ENCODE data around the gene GPR137.

Gene GPR137

DNA sequence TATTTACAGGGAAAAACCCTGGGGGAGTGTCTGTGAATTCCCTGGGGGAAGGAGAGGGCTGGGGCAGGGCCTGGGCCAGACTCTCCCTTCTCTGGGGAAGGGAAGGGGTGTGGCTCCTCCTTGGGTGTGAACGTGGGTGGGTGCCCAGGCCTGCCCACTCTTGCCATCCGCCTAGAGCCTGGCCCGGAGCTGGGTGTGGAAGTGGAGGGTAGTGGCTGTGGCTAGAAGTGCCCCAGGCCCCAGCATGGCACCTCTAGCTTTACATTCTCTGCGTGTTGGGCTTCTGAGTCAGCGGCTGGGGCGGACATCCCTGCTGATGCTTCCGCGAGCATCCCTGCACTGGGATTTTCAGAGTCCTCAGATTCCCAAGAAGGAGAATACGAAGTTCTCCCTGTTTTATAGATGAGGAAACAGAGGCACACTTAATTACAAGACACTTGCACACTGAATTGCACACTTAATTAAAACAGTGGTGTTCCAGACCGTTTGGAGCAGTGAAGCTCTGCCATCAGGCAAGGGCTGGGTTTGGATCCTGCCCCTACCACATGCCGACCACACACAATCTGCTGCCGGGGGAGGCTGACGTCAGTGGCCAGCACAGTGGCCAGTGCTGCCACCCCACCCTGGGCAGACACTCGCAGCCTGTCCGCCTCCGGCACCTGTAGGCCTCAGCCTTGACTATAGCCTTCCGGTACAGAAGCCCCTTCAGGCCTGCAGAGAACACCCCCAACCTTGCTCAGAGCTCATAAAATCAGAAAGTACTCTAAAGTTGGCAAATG, 8.8 kb upstream of the GPR137 start:
- no peak for TF ChIP-seq NFIC (IDR thresholded peaks at IDR 0.05)
- no peak for TF ChIP-seq ZBTB7A (IDR thresholded peaks at IDR 0.05; ENCODE audit: low read depth)
- no peak for TF ChIP-seq YY1 (IDR thresholded peaks at IDR 0.05; ENCODE audit: low read depth)
- TF ChIP-seq CREB1 (IDR thresholded peaks at IDR 0.05; ENCODE audit: low read depth), result no peak
- TF ChIP-seq CEBPB (IDR thresholded peaks at IDR 0.05), result no peak

GRCh38 chr11:64278576-64279190, 7.0 kb upstream of the GPR137 start:
- TF ChIP-seq CEBPB (IDR thresholded peaks at IDR 0.05), result no peak
- TF ChIP-seq TAF1 (IDR thresholded peaks at IDR 0.05; ENCODE audit: low read depth), result no peak
- no peak for TF ChIP-seq EGR1 (IDR thresholded peaks at IDR 0.05)
- TF ChIP-seq CREB1 (IDR thresholded peaks at IDR 0.05; ENCODE audit: low read depth), result no peak
- TF ChIP-seq MAX (IDR thresholded peaks at IDR 0.05), result no peak
- TF ChIP-seq ZBTB7A (IDR thresholded peaks at IDR 0.05; ENCODE audit: low read depth), result no peak
- no peak for TF ChIP-seq TEAD4 (IDR thresholded peaks at IDR 0.05)
- TF ChIP-seq RAD21 (IDR thresholded peaks at IDR 0.05; ENCODE audit: low read depth), result no peak
- TF ChIP-seq NFIC (IDR thresholded peaks at IDR 0.05), result no peak
- no peak for TF ChIP-seq YY1 (IDR thresholded peaks at IDR 0.05; ENCODE audit: low read depth)
- no peak for TF ChIP-seq TCF12 (IDR thresholded peaks at IDR 0.05; ENCODE audit: low read depth)
- no peak for TF ChIP-seq USF1 (IDR thresholded peaks at IDR 0.05)
- TF ChIP-seq EP300 (IDR thresholded peaks at IDR 0.05; ENCODE audit: borderline replicate concordance), result no peak

GRCh38 chr11:64281957-64282770, 3.5 kb upstream of the GPR137 start:
- TF ChIP-seq REST (IDR thresholded peaks at IDR 0.05; ENCODE audit: low read depth) (no peak), USF1 (IDR thresholded peaks at IDR 0.05) (no peak)

- no peak for TF ChIP-seq CREB1 (IDR thresholded peaks at IDR 0.05; ENCODE audit: low read depth)
- TF ChIP-seq TCF12 (IDR thresholded peaks at IDR 0.05; ENCODE audit: low read depth), result no peak
- no peak for TF ChIP-seq FOXM1 (IDR thresholded peaks at IDR 0.05; ENCODE audit: borderline replicate concordance, low read depth)
- TF ChIP-seq NFIC (IDR thresholded peaks at IDR 0.05), result no peak
- TF ChIP-seq CEBPB (IDR thresholded peaks at IDR 0.05), result no peak
Measured at GRCh38 chr11:64283092-64283491, 2.6 kb upstream of the GPR137 start.

- TF ChIP-seq RAD21 (IDR thresholded peaks at IDR 0.05; ENCODE audit: low read depth) (no peak), FOXM1 (IDR thresholded peaks at IDR 0.05; ENCODE audit: borderline replicate concordance, low read depth) (no peak), EGR1 (IDR thresholded peaks at IDR 0.05) (no peak), TAF1 (IDR thresholded peaks at IDR 0.05; ENCODE audit: low read depth) (peak; percentile 52; the same call in 1 of the 2 replicates), EP300 (IDR thresholded peaks at IDR 0.05; ENCODE audit: borderline replicate concordance) (no peak), USF1 (IDR thresholded peaks at IDR 0.05) (no peak), REST (IDR thresholded peaks at IDR 0.05; ENCODE audit: low read depth) (no peak), CREB1 (IDR thresholded peaks at IDR 0.05; ENCODE audit: low read depth) (peak; percentile 82), TEAD4 (IDR thresholded peaks at IDR 0.05) (no peak), ZBTB7A (IDR thresholded peaks at IDR 0.05; ENCODE audit: low read depth) (peak; percentile 11), YY1 (IDR thresholded peaks at IDR 0.05; ENCODE audit: low read depth) (no peak), NFIC (IDR thresholded peaks at IDR 0.05) (no peak), MAX (IDR thresholded peaks at IDR 0.05) (peak; percentile 26; the same call in 1 of the 2 replicates)
Measured at GRCh38 chr11:64284048-64284961, 1.3 kb upstream of the GPR137 start, which contains the start of gene BAD. BAD (minus strand) TSS chr11:64284665; CDS start chr11:64284368, 297 bp downstream.
